ENCODE measurements around the gene PANX3.

GRCh38 chr11:124658986-124659385, 47.8 kb downstream of the PANX3 start:
- TF ChIP-seq PATZ1 (CRISPR knock-in tag; IDR thresholded peaks at IDR 0.05; ENCODE audit: borderline replicate concordance) (no peak), ZFP3 (CRISPR knock-in tag; IDR thresholded peaks at IDR 0.05) (no peak), ESRRG (CRISPR knock-in tag; IDR thresholded peaks at IDR 0.05) (no peak), TOX (CRISPR knock-in tag; IDR thresholded peaks at IDR 0.05; ENCODE audit: borderline replicate concordance) (no peak), CREB5 (CRISPR knock-in tag; IDR thresholded peaks at IDR 0.05; ENCODE audit: low read depth) (no peak), ZC3H10 (CRISPR knock-in tag; IDR thresholded peaks at IDR 0.05) (no peak), ZFP30 (CRISPR knock-in tag; IDR thresholded peaks at IDR 0.05) (no peak), SNAI2 (CRISPR knock-in tag; IDR thresholded peaks at IDR 0.05) (no peak), CSDC2 (CRISPR knock-in tag; IDR thresholded peaks at IDR 0.05) (no peak), POU6F1 (CRISPR knock-in tag; IDR thresholded peaks at IDR 0.05; ENCODE audit: borderline replicate concordance, low read depth) (no peak), TCF4 (CRISPR knock-in tag; IDR thresholded peaks at IDR 0.05; ENCODE audit: borderline replicate concordance) (no peak), ARNTL (CRISPR knock-in tag; IDR thresholded peaks at IDR 0.05; ENCODE audit: borderline replicate concordance, low read depth) (no peak), GLIS3 (CRISPR knock-in tag; IDR thresholded peaks at IDR 0.05) (no peak)

Data from SK-N-SH treated with all-trans-retinoic acid at 6 μM for 48 hours (cell line).